HepG2 (cell line): ENCODE measurements around the gene ITM2B. TPM values are rescaled to one million over a fixed set of nuclear protein-coding genes. Genes with fewer than 3 reads are reported as not detected.

Experiments used
- CENPT ChIP-seq: sonication (generic); formaldehyde crosslinking; IDR thresholded peaks from 2 replicates; pipeline ENCODE4 v1.8.0; 2022; ENCODE audit warnings: low read depth, mild to moderate bottlenecking, moderate library complexity, missing genetic modification reagents
- DBP ChIP-seq: sonication (generic); formaldehyde crosslinking; IDR thresholded peaks from 2 replicates; pipeline ENCODE4 v1.4.0; 2020; ENCODE audit warnings: missing genetic modification reagents; ENCODE audit errors: not compliant biosample characterization
- ELF1 ChIP-seq: sonication (generic); formaldehyde crosslinking; IDR thresholded peaks from 2 replicates; pipeline ENCODE4 v1.4.0; 2020; ENCODE audit warnings: missing genetic modification reagents
- FOXJ3 ChIP-seq: sonication (generic); formaldehyde crosslinking; IDR thresholded peaks from 2 replicates; pipeline ENCODE4 v1.4.0; 2020; ENCODE audit warnings: missing genetic modification reagents, mild to moderate bottlenecking, borderline replicate concordance
- IKZF1 ChIP-seq: fragments of 450-650 bp; IDR thresholded peaks from 2 replicates; pipeline ENCODE4 v1.7.1; 2016
- PPARG ChIP-seq: conservative IDR thresholded peaks from 2 replicates; pipeline ENCODE4 v1.6.1; 2016; ENCODE audit warnings: missing biosample characterization, missing genetic modification reagents
- SAP130 ChIP-seq: IDR thresholded peaks from 2 replicates; pipeline ENCODE4 v1.6.1; 2016; ENCODE audit warnings: low read depth
- SATB2 ChIP-seq: sonication (generic); formaldehyde crosslinking; IDR thresholded peaks from 2 replicates; pipeline ENCODE4 v1.5.0; 2020; ENCODE audit warnings: missing genetic modification reagents
- SYNCRIP ChIP-seq: fragments of 200-400 bp; formaldehyde crosslinking; IDR thresholded peaks from 2 replicates; pipeline ENCODE4 v1.6.1; 2018; ENCODE audit warnings: mild to moderate bottlenecking, low read depth, low read length; ENCODE audit not compliant: insufficient read depth
- TAF1 ChIP-seq: sonication (generic); formaldehyde crosslinking; IDR thresholded peaks from 2 replicates; pipeline ENCODE4 v1.4.0; 2020; ENCODE audit warnings: missing genetic modification reagents
- TEAD3 ChIP-seq: optimal IDR thresholded peaks from 2 replicates; pipeline ENCODE3; 2016; ENCODE audit warnings: borderline replicate concordance
- TERF1 ChIP-seq: sonication (generic); formaldehyde crosslinking; IDR thresholded peaks from 2 replicates; pipeline ENCODE4 v1.8.0; 2022; ENCODE audit warnings: mild to moderate bottlenecking, missing genetic modification reagents, moderate library complexity
- XBP1 ChIP-seq: sonication (generic); formaldehyde crosslinking; IDR thresholded peaks from 2 replicates; pipeline ENCODE4 v1.5.0; 2020; ENCODE audit warnings: missing genetic modification reagents
- YEATS2 ChIP-seq: sonication (generic); formaldehyde crosslinking; IDR thresholded peaks from 2 replicates; pipeline ENCODE4 v1.4.0; 2020; ENCODE audit warnings: missing genetic modification reagents, borderline replicate concordance
- ZC3H13 ChIP-seq: sonication (generic); formaldehyde crosslinking; IDR thresholded peaks from 2 replicates; pipeline ENCODE4 v1.8.1; 2023; ENCODE audit warnings: mild to moderate bottlenecking, missing genetic modification reagents, moderate library complexity
- ZNF143 ChIP-seq: sonication (generic); formaldehyde crosslinking; IDR thresholded peaks from 2 replicates; pipeline ENCODE4 v1.4.0; 2020; ENCODE audit warnings: missing genetic modification reagents
- ZNF20 ChIP-seq: sonication (generic); formaldehyde crosslinking; IDR thresholded peaks from 2 replicates; pipeline ENCODE4 v1.4.0; 2020; ENCODE audit warnings: mild to moderate bottlenecking, moderate library complexity, missing genetic modification reagents
- ZNF256 ChIP-seq: sonication (generic); formaldehyde crosslinking; conservative IDR thresholded peaks from 2 replicates; pipeline ENCODE4 v1.4.0; 2020; ENCODE audit warnings: missing genetic modification reagents
- ZNF567 ChIP-seq: sonication (generic); formaldehyde crosslinking; IDR thresholded peaks from 2 replicates; pipeline ENCODE4 v1.8.1; 2023; ENCODE audit warnings: mild to moderate bottlenecking, missing genetic modification reagents, borderline replicate concordance
- ZNF629 ChIP-seq: sonication (generic); formaldehyde crosslinking; conservative IDR thresholded peaks from 2 replicates; pipeline ENCODE4 v1.5.0; 2020; ENCODE audit warnings: missing genetic modification reagents
- ZNF691 ChIP-seq: sonication (generic); formaldehyde crosslinking; IDR thresholded peaks from 2 replicates; pipeline ENCODE4 v1.4.0; 2020; ENCODE audit warnings: missing genetic modification reagents, low read depth, mild to moderate bottlenecking, borderline replicate concordance
- ZSCAN9 ChIP-seq: IDR thresholded peaks from 2 replicates; pipeline ENCODE4 v1.6.1; 2016; ENCODE audit warnings: borderline replicate concordance
- polyA plus RNA-seq, 8 experiments: library from polyadenylated mRNA; depleted of rRNA in 3 of 8; stranded (reverse) in 7 of 8; unstranded in 1 of 8; fragments of >200 nt; fragmentation: Illumina TruSeq in 4 of 8; extraction: Trizol in 4 of 8; gene quantifications; 2 replicates each; pipeline versions ENCODE4 v1.2.1 to v1.2.3, GENCODE V29; 2011 to 2016; ENCODE audit warnings: low read depth in 4 of 8, missing spikeins in 1 of 8, mixed read lengths in 1 of 8; ENCODE audit not compliant: insufficient read depth in 1 of 8
- total RNA-seq, 5 experiments: library from RNA; depleted of rRNA; stranded (reverse); fragments of >200 nt; fragmentation: Illumina TruSeq; extraction: Trizol; gene quantifications; 2 replicates each; pipeline ENCODE4 v1.2.3, GENCODE V29; 2016; ENCODE audit warnings: low read depth in 1 of 5
- TF ChIP-seq, protein P1 (sequence below): sonication (generic); formaldehyde crosslinking; IDR thresholded peaks from 2 replicates; pipeline ENCODE4 v1.4.0; 2020; ENCODE audit warnings: missing genetic modification reagents
- TF ChIP-seq, protein P2 (sequence below): sonication (generic); formaldehyde crosslinking; IDR thresholded peaks from 2 replicates; pipeline ENCODE4 v1.4.0; 2020; ENCODE audit warnings: missing genetic modification reagents

The ITM2B gene
- total and polyA plus RNA-seq, 2 of the 13 experiments (the other 11 are each of a cell fraction or from before 2014, with no cell fraction given), result 158 to 373 TPM

DNA sequence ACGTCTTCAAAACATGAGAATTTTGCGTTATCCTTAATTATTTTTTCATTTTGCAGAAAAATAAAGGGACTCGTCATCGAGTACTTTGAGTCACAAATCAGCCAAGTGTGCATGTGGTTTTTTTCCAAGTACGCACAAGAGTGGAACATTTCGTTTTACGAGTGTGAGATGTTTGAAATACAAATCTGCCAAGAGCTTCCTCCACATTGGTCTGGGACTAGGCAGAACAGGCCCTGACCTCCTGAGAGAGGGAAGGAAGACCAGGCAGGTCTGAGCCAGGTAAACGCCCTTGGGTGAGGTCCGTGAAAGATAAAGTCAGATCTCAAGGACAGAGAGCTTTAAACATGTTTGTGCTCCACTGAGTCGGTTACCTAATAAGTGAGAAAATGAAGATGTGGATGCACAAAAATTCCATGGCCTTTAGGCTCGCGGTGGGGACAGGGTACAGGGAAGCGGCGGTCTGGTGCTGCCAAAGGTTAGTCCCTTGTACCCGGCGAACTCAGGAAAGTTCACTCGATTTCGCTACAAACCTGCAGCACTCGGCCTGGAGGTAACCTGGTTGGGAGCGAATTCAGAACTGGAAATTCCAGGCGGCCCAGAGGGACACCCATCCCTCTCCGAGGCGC is 473 bp upstream of the ITM2B start (continued):
- TF ChIP-seq ZC3H13 (CRISPR knock-in tag) (0 out of 2 replicates have a peak, but pooled peaks have one; percentile 23), CENPT (CRISPR knock-in tag) (no peak), SATB2 (CRISPR knock-in tag) (no peak), ZNF143 (CRISPR knock-in tag) (peak; percentile 18; the same call in 1 of the 2 replicates), DBP (CRISPR knock-in tag) (no peak), ZNF691 (peak; percentile 4; the same call in 1 of the 2 replicates), ZNF629 (no peak), ZSCAN9 (CRISPR knock-in tag) (no peak), IKZF1 (no peak), PPARG (CRISPR knock-in tag) (no peak; the same call in 1 of the 2 replicates), ZNF20 (no peak), SYNCRIP (no peak), TERF1 (CRISPR knock-in tag) (no peak), TAF1 (peak; percentile 57; the same call in 1 of the 2 replicates), FOXJ3 (0 out of 2 replicates have a peak, but pooled peaks have one; percentile 33), ZNF567 (CRISPR knock-in tag) (no peak), TEAD3 (peak; percentile 55), YEATS2 (CRISPR knock-in tag) (peak; percentile 35; the same call in 1 of the 2 replicates), ZNF256 (CRISPR knock-in tag) (0 out of 2 replicates have a peak, but pooled peaks have one; percentile 56), SAP130 (CRISPR knock-in tag) (peak; percentile 41), ELF1 (CRISPR knock-in tag) (no peak), XBP1 (no peak)
- TF ChIP-seq, protein P1, sequence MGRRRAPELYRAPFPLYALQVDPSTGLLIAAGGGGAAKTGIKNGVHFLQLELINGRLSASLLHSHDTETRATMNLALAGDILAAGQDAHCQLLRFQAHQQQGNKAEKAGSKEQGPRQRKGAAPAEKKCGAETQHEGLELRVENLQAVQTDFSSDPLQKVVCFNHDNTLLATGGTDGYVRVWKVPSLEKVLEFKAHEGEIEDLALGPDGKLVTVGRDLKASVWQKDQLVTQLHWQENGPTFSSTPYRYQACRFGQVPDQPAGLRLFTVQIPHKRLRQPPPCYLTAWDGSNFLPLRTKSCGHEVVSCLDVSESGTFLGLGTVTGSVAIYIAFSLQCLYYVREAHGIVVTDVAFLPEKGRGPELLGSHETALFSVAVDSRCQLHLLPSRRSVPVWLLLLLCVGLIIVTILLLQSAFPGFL, result no peak
- TF ChIP-seq, protein P2, sequence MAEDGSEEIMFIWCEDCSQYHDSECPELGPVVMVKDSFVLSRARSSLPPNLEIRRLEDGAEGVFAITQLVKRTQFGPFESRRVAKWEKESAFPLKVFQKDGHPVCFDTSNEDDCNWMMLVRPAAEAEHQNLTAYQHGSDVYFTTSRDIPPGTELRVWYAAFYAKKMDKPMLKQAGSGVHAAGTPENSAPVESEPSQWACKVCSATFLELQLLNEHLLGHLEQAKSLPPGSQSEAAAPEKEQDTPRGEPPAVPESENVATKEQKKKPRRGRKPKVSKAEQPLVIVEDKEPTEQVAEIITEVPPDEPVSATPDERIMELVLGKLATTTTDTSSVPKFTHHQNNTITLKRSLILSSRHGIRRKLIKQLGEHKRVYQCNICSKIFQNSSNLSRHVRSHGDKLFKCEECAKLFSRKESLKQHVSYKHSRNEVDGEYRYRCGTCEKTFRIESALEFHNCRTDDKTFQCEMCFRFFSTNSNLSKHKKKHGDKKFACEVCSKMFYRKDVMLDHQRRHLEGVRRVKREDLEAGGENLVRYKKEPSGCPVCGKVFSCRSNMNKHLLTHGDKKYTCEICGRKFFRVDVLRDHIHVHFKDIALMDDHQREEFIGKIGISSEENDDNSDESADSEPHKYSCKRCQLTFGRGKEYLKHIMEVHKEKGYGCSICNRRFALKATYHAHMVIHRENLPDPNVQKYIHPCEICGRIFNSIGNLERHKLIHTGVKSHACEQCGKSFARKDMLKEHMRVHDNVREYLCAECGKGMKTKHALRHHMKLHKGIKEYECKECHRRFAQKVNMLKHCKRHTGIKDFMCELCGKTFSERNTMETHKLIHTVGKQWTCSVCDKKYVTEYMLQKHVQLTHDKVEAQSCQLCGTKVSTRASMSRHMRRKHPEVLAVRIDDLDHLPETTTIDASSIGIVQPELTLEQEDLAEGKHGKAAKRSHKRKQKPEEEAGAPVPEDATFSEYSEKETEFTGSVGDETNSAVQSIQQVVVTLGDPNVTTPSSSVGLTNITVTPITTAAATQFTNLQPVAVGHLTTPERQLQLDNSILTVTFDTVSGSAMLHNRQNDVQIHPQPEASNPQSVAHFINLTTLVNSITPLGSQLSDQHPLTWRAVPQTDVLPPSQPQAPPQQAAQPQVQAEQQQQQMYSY (CRISPR knock-in tag), result peak; percentile 85
